GM21360 (cell line): ENCODE data around the gene SLC6A14.

Experiments
- ATAC-seq: cut with Tn5 transposase; IDR thresholded peaks from one replicate; pipeline ENCODE4 v1.9.1; 2021; ENCODE audit warnings: mild to moderate bottlenecking, moderate library complexity; ENCODE audit not compliant: unreplicated experiment

Gene SLC6A14

GRCh38 chrX:116436358-116436816, at the start of gene SLC6A14:
Gene SLC6A14 (plus strand): TSS chrX:116436606. CDS start chrX:116436710, 104 bp downstream.
- ATAC-seq, result no peak

- ATAC-seq, result no peak
These were observed 40.7 kb upstream of the SLC6A14 start for GRCh38 chrX:116395752-116396151.

GRCh38 chrX:116399681-116400080, 36.7 kb upstream of the SLC6A14 start:
- no peak for ATAC-seq

GRCh38 chrX:116409219-116409618, 27.2 kb upstream of the SLC6A14 start:
- no peak for ATAC-seq

GRCh38 chrX:116413273-116413672, 23.1 kb upstream of the SLC6A14 start:
- no peak for ATAC-seq

GRCh38 chrX:116417214-116417613, 19.2 kb upstream of the SLC6A14 start:
- ATAC-seq, result no peak

- ATAC-seq, result no peak
These were observed 18.4 kb upstream of the SLC6A14 start for GRCh38 chrX:116417968-116418367.

- no peak for ATAC-seq
These were observed 8.4 kb upstream of the SLC6A14 start for GRCh38 chrX:116427978-116428377.

- no peak for ATAC-seq
These were observed 809 bp upstream of the SLC6A14 start for GRCh38 chrX:116435597-116435996.

GRCh38 chrX:116449156-116449555, 12.8 kb downstream of the SLC6A14 start:
- ATAC-seq, result no peak

GRCh38 chrX:116462822-116463221, 26.4 kb downstream of the SLC6A14 start, which contains the start of gene CT83:
Gene CT83 (minus strand): TSS chrX:116462976. CDS start chrX:116462856, 120 bp downstream.
- ATAC-seq, result no peak

- no peak for ATAC-seq
These were observed 43.7 kb downstream of the SLC6A14 start for GRCh38 chrX:116480059-116480458.

- no peak for ATAC-seq
These were observed 53.7 kb downstream of the SLC6A14 start for GRCh38 chrX:116490104-116490503.

- ATAC-seq, result no peak
These were observed 56.9 kb downstream of the SLC6A14 start for GRCh38 chrX:116493271-116493670.

- ATAC-seq, result no peak
These were observed 63.4 kb downstream of the SLC6A14 start for GRCh38 chrX:116499780-116500179.
